SK-N-SH (cell line): ENCODE data around the gene ATP5PF. TPM values are rescaled to one million over a fixed set of nuclear protein-coding genes. Genes with fewer than 3 reads are reported as not detected.

Experiments
- CTCF ChIA-PET: fragments of 300-600, 350-600 bp; formaldehyde crosslinking; extraction: SDS; loops from one replicate; lab custom pipeline; 2021; lab: Yijun Ruan, JAX
- POLR2A ChIA-PET: fragments of 350-600 bp; sonication (Branson Sonifier 250); formaldehyde crosslinking; extraction: SDS; loops from one replicate; lab custom pipeline; 2020; ENCODE audit warnings: antibody characterized with exemption, inconsistent platforms; lab: Yijun Ruan, JAX
- DNase-seq: peaks from one replicate; pipeline ENCODE4 v3.0.0; 2012
- H2AFZ ChIP-seq: fragments of 200-600 bp; sonication (generic); 2 replicates; pipeline ENCODE4 v1.8.1; 2016; ENCODE audit warnings: antibody characterized with exemption, mild to moderate bottlenecking, low read depth
- H3F3A ChIP-seq: fragments of 200-600 bp; sonication (generic); replicated peaks from 2 replicates; pipeline ENCODE3; 2016; ENCODE audit warnings: antibody characterized with exemption, mild to moderate bottlenecking; ENCODE audit not compliant: insufficient read depth
- H3K27ac ChIP-seq, 2 experiments: fragments of 200-500 bp in 1 of 2; fragments of 200-600 bp in 1 of 2; sonication (Bioruptor generic) in 1 of 2; sonication (generic), shearing (Covaris generic) in 1 of 2; 2 replicates each; pipeline versions ENCODE4 v1.5.1 to v1.6.1; 2014 to 2016; ENCODE audit warnings: low read depth in 2 of 2, inconsistent platforms in 1 of 2, low read length in 1 of 2, mild to moderate bottlenecking in 1 of 2, mixed read lengths in 1 of 2
- H3K27me3 ChIP-seq: fragments of 200-600 bp; sonication (generic), shearing (Covaris generic); 2 replicates; pipeline ENCODE4 v1.6.1; 2016; ENCODE audit warnings: mixed run types; ENCODE audit not compliant: insufficient read depth
- H3K36me3 ChIP-seq, 2 experiments: fragments of 200-500 bp in 1 of 2; fragments of 200-600 bp in 1 of 2; sonication (Bioruptor generic) in 1 of 2; sonication (generic) in 1 of 2; replicated peaks in 1 of 2; 2 replicates each; pipeline versions ENCODE3 to v1.5.1; 2014 to 2016; ENCODE audit warnings: low read length in 1 of 2, mild to moderate bottlenecking in 1 of 2; ENCODE audit not compliant: insufficient read depth in 2 of 2, control insufficient read depth in 1 of 2
- H3K4me1 ChIP-seq, 2 experiments: fragments of 200-500 bp in 1 of 2; fragments of 200-600 bp in 1 of 2; sonication (Bioruptor generic) in 1 of 2; sonication (generic), shearing (Covaris generic) in 1 of 2; 2 replicates each; pipeline versions ENCODE4 v1.5.1 to v1.6.1; 2014 to 2016; ENCODE audit warnings: low read depth in 1 of 2, low read length in 1 of 2, mixed run types in 1 of 2; ENCODE audit not compliant: insufficient read depth in 2 of 2, control insufficient read depth in 1 of 2
- H3K4me2 ChIP-seq: fragments of 200-600 bp; sonication (generic), shearing (Covaris generic); 2 replicates; pipeline ENCODE4 v1.6.1; 2017; ENCODE audit warnings: mixed run types
- H3K4me3 ChIP-seq, 2 experiments: fragments of 200-500 bp in 1 of 2; fragments of 200-600 bp in 1 of 2; sonication (Bioruptor generic) in 1 of 2; sonication (generic), shearing (Covaris generic) in 1 of 2; 2 replicates each; pipeline versions ENCODE4 v1.5.1 to v1.8.1; 2014 to 2016; ENCODE audit warnings: low read depth in 2 of 2, inconsistent platforms in 1 of 2, low read length in 1 of 2, mild to moderate bottlenecking in 1 of 2, mixed read lengths in 1 of 2, moderate library complexity in 1 of 2
- H3K79me2 ChIP-seq: fragments of 200-600 bp; sonication (generic); 2 replicates; pipeline ENCODE4 v1.8.1; 2017; ENCODE audit warnings: mild to moderate bottlenecking; ENCODE audit not compliant: insufficient read depth
- H3K9ac ChIP-seq: fragments of 200-600 bp; sonication (generic); 2 replicates; pipeline ENCODE4 v1.6.1; 2017; ENCODE audit warnings: mixed run types
- H3K9me2 ChIP-seq: fragments of 200-600 bp; sonication (generic); 2 replicates; pipeline ENCODE4 v1.6.1; 2017; ENCODE audit warnings: mixed run types
- H3K9me3 ChIP-seq: fragments of 200-600 bp; sonication (generic); 2 replicates; pipeline ENCODE4 v1.6.1; 2017; ENCODE audit warnings: mixed run types, mild to moderate bottlenecking, moderate library complexity
- H4K20me1 ChIP-seq: fragments of 200-600 bp; sonication (generic); 2 replicates; pipeline ENCODE4 v1.6.1; 2017; ENCODE audit warnings: mild to moderate bottlenecking, mixed run types; ENCODE audit not compliant: insufficient read depth
- ELF1 ChIP-seq: IDR thresholded peaks from 2 replicates; pipeline ENCODE4 v1.4.0; 2012
- FOSL2 ChIP-seq: IDR thresholded peaks from 2 replicates; pipeline ENCODE4 v1.4.0; 2012; ENCODE audit warnings: low read depth, mild to moderate bottlenecking, moderate library complexity, borderline replicate concordance
- MEF2A ChIP-seq: IDR thresholded peaks from 2 replicates; pipeline ENCODE4 v1.4.0; 2012; ENCODE audit warnings: low read depth, borderline replicate concordance
- MXI1 ChIP-seq: IDR thresholded peaks from 2 replicates; pipeline ENCODE4 v1.6.1; 2012; ENCODE audit warnings: mild to moderate bottlenecking, low read depth, low read length, improper control_type of control experiment
- NFIC ChIP-seq: IDR thresholded peaks from 2 replicates; pipeline ENCODE4 v1.4.0; 2012; ENCODE audit warnings: borderline replicate concordance
- RAD21 ChIP-seq: IDR thresholded peaks from 2 replicates; pipeline ENCODE4 v1.6.1; 2012; ENCODE audit warnings: mild to moderate bottlenecking, low read length
- RXRA ChIP-seq: IDR thresholded peaks from 2 replicates; pipeline ENCODE4 v1.4.0; 2012; ENCODE audit warnings: low read depth, mild to moderate bottlenecking, borderline replicate concordance
- SIN3A ChIP-seq: IDR thresholded peaks from 2 replicates; pipeline ENCODE4 v1.6.1; 2012; ENCODE audit warnings: low read depth, mild to moderate bottlenecking, low read length, moderate library complexity, borderline replicate concordance
- TAF1 ChIP-seq: IDR thresholded peaks from 2 replicates; pipeline ENCODE4 v1.6.1; 2012; ENCODE audit warnings: low read depth, mild to moderate bottlenecking, low read length, moderate library complexity, borderline replicate concordance
- TCF12 ChIP-seq: IDR thresholded peaks from 2 replicates; pipeline ENCODE4 v1.4.0; 2012
- YY1 ChIP-seq: IDR thresholded peaks from 2 replicates; pipeline ENCODE4 v1.4.0; 2012; ENCODE audit warnings: low read depth, mild to moderate bottlenecking
- WGBS: methylation state at CpG from one replicate; pipeline ENCODE4 v1.1.6; 2017; ENCODE audit warnings: low lambda C conversion rate; 5-methylcytosine and 5-hydroxymethylcytosine counted together
- polyA plus RNA-seq, 3 experiments: library from polyadenylated mRNA; depleted of rRNA; stranded (reverse); fragments of >200 nt; gene quantifications; 2 replicates each; pipeline ENCODE4 v1.2.3, GENCODE V29; 2012
- TF ChIP-seq, protein P1 (sequence below): IDR thresholded peaks from 2 replicates; pipeline ENCODE4 v1.6.1; 2012; ENCODE audit warnings: mild to moderate bottlenecking, low read depth, low read length, moderate library complexity
- TF ChIP-seq, protein P2 (sequence below): fragments of 150-350 bp; IDR thresholded peaks from 2 replicates; pipeline ENCODE4 v1.6.1; 2016; ENCODE audit warnings: mild to moderate bottlenecking, low read depth, low read length
- TF ChIP-seq, protein P3 (sequence below): IDR thresholded peaks from 2 replicates; pipeline ENCODE4 v1.4.0; 2012; ENCODE audit warnings: low read depth, borderline replicate concordance
- TF ChIP-seq, protein P4 (sequence below): IDR thresholded peaks from 2 replicates; pipeline ENCODE4 v1.4.0; 2012; ENCODE audit warnings: low read depth, borderline replicate concordance

The ATP5PF gene
- polyA plus RNA-seq, 1 of the 3 experiments (the other 2 are of a cell fraction), result 277 TPM

DNA sequence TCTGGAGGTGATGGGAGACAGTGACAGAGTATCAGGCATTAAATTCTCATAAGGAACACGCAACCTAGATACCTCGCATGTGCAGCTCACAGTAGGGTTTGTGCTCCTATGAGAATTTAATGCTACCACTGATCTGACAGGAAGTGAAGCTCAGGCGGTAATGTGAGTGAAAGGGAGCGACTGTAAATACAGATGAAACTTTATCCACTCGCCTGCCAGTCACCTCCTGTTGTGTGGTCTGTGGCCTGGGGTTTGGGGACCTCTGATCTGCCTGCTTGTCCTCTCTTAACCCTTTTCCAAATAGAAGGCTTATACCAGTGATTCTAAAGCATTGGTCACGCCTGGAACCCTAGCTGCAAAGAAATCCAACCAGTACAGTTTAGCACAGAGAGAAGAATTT, 15.4 kb upstream of the ATP5PF start:
- no peak overlapping the region for H3K4me3 ChIP-seq
- H3K27ac ChIP-seq, result no peak overlapping the region
- no peaks in the 10 kb centered on the region for H3K9me3 ChIP-seq
- H2AFZ ChIP-seq, result no peak overlapping the region
- TF ChIP-seq FOSL2, result no peak
- TF ChIP-seq MEF2A, result no peak
- no peak for TF ChIP-seq RXRA
- TF ChIP-seq TCF12, result no peak
- TF ChIP-seq, protein P1, sequence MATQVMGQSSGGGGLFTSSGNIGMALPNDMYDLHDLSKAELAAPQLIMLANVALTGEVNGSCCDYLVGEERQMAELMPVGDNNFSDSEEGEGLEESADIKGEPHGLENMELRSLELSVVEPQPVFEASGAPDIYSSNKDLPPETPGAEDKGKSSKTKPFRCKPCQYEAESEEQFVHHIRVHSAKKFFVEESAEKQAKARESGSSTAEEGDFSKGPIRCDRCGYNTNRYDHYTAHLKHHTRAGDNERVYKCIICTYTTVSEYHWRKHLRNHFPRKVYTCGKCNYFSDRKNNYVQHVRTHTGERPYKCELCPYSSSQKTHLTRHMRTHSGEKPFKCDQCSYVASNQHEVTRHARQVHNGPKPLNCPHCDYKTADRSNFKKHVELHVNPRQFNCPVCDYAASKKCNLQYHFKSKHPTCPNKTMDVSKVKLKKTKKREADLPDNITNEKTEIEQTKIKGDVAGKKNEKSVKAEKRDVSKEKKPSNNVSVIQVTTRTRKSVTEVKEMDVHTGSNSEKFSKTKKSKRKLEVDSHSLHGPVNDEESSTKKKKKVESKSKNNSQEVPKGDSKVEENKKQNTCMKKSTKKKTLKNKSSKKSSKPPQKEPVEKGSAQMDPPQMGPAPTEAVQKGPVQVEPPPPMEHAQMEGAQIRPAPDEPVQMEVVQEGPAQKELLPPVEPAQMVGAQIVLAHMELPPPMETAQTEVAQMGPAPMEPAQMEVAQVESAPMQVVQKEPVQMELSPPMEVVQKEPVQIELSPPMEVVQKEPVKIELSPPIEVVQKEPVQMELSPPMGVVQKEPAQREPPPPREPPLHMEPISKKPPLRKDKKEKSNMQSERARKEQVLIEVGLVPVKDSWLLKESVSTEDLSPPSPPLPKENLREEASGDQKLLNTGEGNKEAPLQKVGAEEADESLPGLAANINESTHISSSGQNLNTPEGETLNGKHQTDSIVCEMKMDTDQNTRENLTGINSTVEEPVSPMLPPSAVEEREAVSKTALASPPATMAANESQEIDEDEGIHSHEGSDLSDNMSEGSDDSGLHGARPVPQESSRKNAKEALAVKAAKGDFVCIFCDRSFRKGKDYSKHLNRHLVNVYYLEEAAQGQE, result no peak
- TF ChIP-seq, protein P2, sequence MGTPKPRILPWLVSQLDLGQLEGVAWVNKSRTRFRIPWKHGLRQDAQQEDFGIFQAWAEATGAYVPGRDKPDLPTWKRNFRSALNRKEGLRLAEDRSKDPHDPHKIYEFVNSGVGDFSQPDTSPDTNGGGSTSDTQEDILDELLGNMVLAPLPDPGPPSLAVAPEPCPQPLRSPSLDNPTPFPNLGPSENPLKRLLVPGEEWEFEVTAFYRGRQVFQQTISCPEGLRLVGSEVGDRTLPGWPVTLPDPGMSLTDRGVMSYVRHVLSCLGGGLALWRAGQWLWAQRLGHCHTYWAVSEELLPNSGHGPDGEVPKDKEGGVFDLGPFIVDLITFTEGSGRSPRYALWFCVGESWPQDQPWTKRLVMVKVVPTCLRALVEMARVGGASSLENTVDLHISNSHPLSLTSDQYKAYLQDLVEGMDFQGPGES, result no peak
- TF ChIP-seq ELF1, result no peak
- no peak for TF ChIP-seq NFIC
- no peak for TF ChIP-seq TAF1
- no peak for TF ChIP-seq MXI1
- TF ChIP-seq, protein P3, sequence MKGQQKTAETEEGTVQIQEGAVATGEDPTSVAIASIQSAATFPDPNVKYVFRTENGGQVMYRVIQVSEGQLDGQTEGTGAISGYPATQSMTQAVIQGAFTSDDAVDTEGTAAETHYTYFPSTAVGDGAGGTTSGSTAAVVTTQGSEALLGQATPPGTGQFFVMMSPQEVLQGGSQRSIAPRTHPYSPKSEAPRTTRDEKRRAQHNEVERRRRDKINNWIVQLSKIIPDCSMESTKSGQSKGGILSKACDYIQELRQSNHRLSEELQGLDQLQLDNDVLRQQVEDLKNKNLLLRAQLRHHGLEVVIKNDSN, result no peak
- no peak for TF ChIP-seq SIN3A
- H3K36me3 ChIP-seq, result peaks cover 37 to 50% of the 10 kb centered on the region in 2 experiments
- H3K4me2 ChIP-seq, result no peak overlapping the region
- WGBS, result 97% methylated on average over 6 of the region's 6 CpGs
- POLR2A ChIA-PET, result interaction anchor here (1.2 kb wide), 1 partner anchor 16 kb away, joined by 3 read pairs; the partner anchor contains the start of gene ATP5PF
- H3K27me3 ChIP-seq, result no peaks in the 10 kb centered on the region
- peaks cover 3% of the 10 kb centered on the region for H3F3A ChIP-seq
- H4K20me1 ChIP-seq, result no peaks in the 10 kb centered on the region
- CTCF ChIA-PET, result no interaction called here
- no peaks in the 10 kb centered on the region for H3K4me1 ChIP-seq
- DNase-seq, result no peak
- H3K9me2 ChIP-seq, result no peaks in the 10 kb centered on the region
- H3K79me2 ChIP-seq, result no peaks in the 10 kb centered on the region; the same call in 1 of the 2 replicates
- H3K9ac ChIP-seq, result no peak overlapping the region

DNA sequence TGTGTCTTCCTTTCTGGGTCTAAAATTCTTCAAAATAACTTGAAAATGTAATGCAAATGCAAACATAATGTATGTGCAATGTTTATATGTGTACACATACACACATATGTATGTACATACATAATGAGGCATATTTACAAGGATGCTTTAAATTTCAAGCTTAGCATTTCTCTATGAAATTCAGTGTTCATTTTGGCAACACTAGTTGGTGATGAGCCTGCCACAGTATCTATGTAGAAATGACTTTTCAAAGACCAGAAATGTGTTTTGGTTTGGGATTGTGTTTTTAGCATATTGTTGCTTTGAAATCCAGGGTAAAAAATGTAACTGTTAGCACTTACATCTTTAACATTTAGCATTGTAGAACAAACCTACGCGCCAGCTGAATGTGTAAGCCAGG, 10.2 kb upstream of the ATP5PF start:
- ChIA-PET CTCF (interaction anchor here (0.8 to 1.5 kb wide), 2 partner anchors 46 to 57 kb away, joined by 3 to 4 read pairs; no protein-coding TSS in a partner anchor), POLR2A (no interaction called here)
- DNase-seq, result no peak
- Histone ChIP-seq H3K9me2 (no peaks in the 10 kb centered on the region), H2AFZ (no peak overlapping the region), H3K27me3 (no peaks in the 10 kb centered on the region), H3K79me2 (peaks cover 15% of the 10 kb centered on the region; the same call in 1 of the 2 replicates), H3K4me3 (no peak overlapping the region), H4K20me1 (no peaks in the 10 kb centered on the region), H3K36me3 (peaks cover 15 to 23% of the 10 kb centered on the region in 2 experiments), H3K9ac (no peak overlapping the region), H3K4me1 (no peaks in the 10 kb centered on the region), H3F3A (peaks cover 8% of the 10 kb centered on the region), H3K4me2 (no peak overlapping the region), H3K27ac (no peak overlapping the region), H3K9me3 (no peaks in the 10 kb centered on the region)
- 97% methylated on average over 2 of the region's 2 CpGs for WGBS
- TF ChIP-seq YY1 (no peak), RAD21 (no peak), SIN3A (no peak), MXI1 (no peak), TAF1 (no peak)
- TF ChIP-seq, protein P1, result no peak
- TF ChIP-seq, protein P4, sequence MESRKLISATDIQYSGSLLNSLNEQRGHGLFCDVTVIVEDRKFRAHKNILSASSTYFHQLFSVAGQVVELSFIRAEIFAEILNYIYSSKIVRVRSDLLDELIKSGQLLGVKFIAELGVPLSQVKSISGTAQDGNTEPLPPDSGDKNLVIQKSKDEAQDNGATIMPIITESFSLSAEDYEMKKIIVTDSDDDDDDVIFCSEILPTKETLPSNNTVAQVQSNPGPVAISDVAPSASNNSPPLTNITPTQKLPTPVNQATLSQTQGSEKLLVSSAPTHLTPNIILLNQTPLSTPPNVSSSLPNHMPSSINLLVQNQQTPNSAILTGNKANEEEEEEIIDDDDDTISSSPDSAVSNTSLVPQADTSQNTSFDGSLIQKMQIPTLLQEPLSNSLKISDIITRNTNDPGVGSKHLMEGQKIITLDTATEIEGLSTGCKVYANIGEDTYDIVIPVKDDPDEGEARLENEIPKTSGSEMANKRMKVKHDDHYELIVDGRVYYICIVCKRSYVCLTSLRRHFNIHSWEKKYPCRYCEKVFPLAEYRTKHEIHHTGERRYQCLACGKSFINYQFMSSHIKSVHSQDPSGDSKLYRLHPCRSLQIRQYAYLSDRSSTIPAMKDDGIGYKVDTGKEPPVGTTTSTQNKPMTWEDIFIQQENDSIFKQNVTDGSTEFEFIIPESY, result no peak
